HepG2 (cell line): ENCODE measurements around the gene CCDC117. TPM values are rescaled to one million over a fixed set of nuclear protein-coding genes. Genes with fewer than 3 reads are reported as not detected.
A peak's percentile ranks its signal among the peaks of the same experiment; 100 is the strongest.

Experiments used
- CEBPG ChIP-seq: IDR thresholded peaks from 2 replicates; pipeline ENCODE4 v1.6.1; 2016
- CREB1 ChIP-seq, 2 experiments: fragments of 450-650 bp in 1 of 2; IDR thresholded peaks; 2 replicates each; pipeline ENCODE4 v1.6.1; 2016 to 2017; ENCODE audit warnings: control low read depth in 1 of 2, mild to moderate bottlenecking in 1 of 2, missing compliant biosample characterization in 1 of 2, missing genetic modification characterization in 1 of 2
- FOXK2 ChIP-seq: fragments of 450-650 bp; IDR thresholded peaks from 2 replicates; pipeline ENCODE4 v1.6.1; 2016
- GATAD2A ChIP-seq: IDR thresholded peaks from 2 replicates; pipeline ENCODE4 v1.6.1; 2016
- HDAC1 ChIP-seq: sonication (generic); formaldehyde crosslinking; IDR thresholded peaks from 2 replicates; pipeline ENCODE4 v1.5.1; 2020; ENCODE audit warnings: mild to moderate bottlenecking, missing genetic modification reagents
- HNF4A ChIP-seq: sonication (generic); formaldehyde crosslinking; IDR thresholded peaks from 2 replicates; pipeline ENCODE4 v1.4.0; 2020; ENCODE audit warnings: missing genetic modification reagents
- PRMT3 ChIP-seq: sonication (generic); formaldehyde crosslinking; IDR thresholded peaks from 2 replicates; pipeline ENCODE4 v1.8.1; 2022; ENCODE audit warnings: low read depth, mild to moderate bottlenecking, moderate library complexity, missing genetic modification reagents, borderline replicate concordance
- TEAD3 ChIP-seq: optimal IDR thresholded peaks from 2 replicates; pipeline ENCODE3; 2016; ENCODE audit warnings: borderline replicate concordance
- ZNF207 ChIP-seq: fragments of 450-650 bp; IDR thresholded peaks from 2 replicates; pipeline ENCODE4 v1.6.1; 2016; ENCODE audit warnings: antibody characterized with exemption, borderline replicate concordance
- ZNF260 ChIP-seq: sonication (generic); formaldehyde crosslinking; IDR thresholded peaks from 2 replicates; pipeline ENCODE4 v1.4.0; 2020; ENCODE audit warnings: missing genetic modification reagents, low read depth, mild to moderate bottlenecking, borderline replicate concordance
- polyA plus RNA-seq, 8 experiments: library from polyadenylated mRNA; depleted of rRNA in 3 of 8; stranded (reverse) in 7 of 8; unstranded in 1 of 8; fragments of >200 nt; fragmentation: Illumina TruSeq in 4 of 8; extraction: Trizol in 4 of 8; gene quantifications; 2 replicates each; pipeline versions ENCODE4 v1.2.1 to v1.2.3, GENCODE V29; 2011 to 2016; ENCODE audit warnings: low read depth in 4 of 8, missing spikeins in 1 of 8, mixed read lengths in 1 of 8; ENCODE audit not compliant: insufficient read depth in 1 of 8
- total RNA-seq, 5 experiments: library from RNA; depleted of rRNA; stranded (reverse); fragments of >200 nt; fragmentation: Illumina TruSeq; extraction: Trizol; gene quantifications; 2 replicates each; pipeline ENCODE4 v1.2.3, GENCODE V29; 2016; ENCODE audit warnings: low read depth in 1 of 5
- TF ChIP-seq, protein P1 (sequence below): fragments of 450-650 bp; IDR thresholded peaks from 2 replicates; pipeline ENCODE4 v1.6.1; 2017; ENCODE audit warnings: mild to moderate bottlenecking
- TF ChIP-seq, protein P2 (sequence below): IDR thresholded peaks from 2 replicates; pipeline ENCODE4 v1.6.1; 2012; ENCODE audit warnings: low read length, improper control_type of control experiment
- TF ChIP-seq, protein P3 (sequence below): sonication (generic); formaldehyde crosslinking; IDR thresholded peaks from 2 replicates; pipeline ENCODE4 v1.4.0; 2020; ENCODE audit warnings: missing genetic modification reagents
- TF ChIP-seq, protein P4 (sequence below): sonication (generic); formaldehyde crosslinking; IDR thresholded peaks from 2 replicates; pipeline ENCODE4 v1.4.0; 2020; ENCODE audit warnings: missing genetic modification reagents, mild to moderate bottlenecking, borderline replicate concordance
- TF ChIP-seq, protein P5 (sequence below): sonication (generic); formaldehyde crosslinking; IDR thresholded peaks from 2 replicates; pipeline ENCODE4 v1.4.0; 2020; ENCODE audit warnings: missing genetic modification reagents; ENCODE audit errors: not compliant biosample characterization

Gene CCDC117
- total and polyA plus RNA-seq, 2 of the 13 experiments (the other 11 are each of a cell fraction or from before 2014, with no cell fraction given) = 12.6 to 34.2 TPM

DNA sequence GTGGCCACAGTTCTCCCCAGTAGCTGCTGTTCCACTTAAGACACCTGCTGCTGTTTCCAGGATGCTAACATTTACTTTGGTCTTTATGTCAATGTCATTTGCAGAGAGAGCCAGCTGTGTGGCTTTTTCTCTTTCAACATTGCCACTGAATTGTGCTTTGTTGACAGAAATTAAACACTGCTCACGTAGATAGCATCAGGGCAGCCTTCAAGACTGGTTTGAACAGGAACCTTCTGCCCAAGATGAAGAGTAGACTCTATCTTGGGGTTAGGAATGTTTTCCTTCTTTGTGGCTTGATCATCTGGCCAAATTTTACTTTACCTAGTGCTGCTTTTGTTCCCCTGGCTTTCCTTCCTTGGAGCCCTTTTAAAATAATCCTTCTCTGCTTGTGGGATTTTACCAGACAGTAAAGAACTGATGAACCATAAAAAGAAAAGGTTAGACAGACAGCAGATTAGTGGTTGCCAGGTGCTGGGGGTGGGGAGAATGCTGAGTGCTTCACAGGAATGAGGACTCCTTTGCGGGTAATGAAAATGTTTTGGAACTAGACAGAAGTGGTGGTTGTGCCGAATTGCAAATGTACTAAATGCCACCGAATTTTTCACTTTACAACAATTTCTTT is 50.5 kb downstream of the CCDC117 start (continued):
- TF ChIP-seq CEBPG (CRISPR knock-in tag) = peak; percentile 60
- TF ChIP-seq, protein P1, sequence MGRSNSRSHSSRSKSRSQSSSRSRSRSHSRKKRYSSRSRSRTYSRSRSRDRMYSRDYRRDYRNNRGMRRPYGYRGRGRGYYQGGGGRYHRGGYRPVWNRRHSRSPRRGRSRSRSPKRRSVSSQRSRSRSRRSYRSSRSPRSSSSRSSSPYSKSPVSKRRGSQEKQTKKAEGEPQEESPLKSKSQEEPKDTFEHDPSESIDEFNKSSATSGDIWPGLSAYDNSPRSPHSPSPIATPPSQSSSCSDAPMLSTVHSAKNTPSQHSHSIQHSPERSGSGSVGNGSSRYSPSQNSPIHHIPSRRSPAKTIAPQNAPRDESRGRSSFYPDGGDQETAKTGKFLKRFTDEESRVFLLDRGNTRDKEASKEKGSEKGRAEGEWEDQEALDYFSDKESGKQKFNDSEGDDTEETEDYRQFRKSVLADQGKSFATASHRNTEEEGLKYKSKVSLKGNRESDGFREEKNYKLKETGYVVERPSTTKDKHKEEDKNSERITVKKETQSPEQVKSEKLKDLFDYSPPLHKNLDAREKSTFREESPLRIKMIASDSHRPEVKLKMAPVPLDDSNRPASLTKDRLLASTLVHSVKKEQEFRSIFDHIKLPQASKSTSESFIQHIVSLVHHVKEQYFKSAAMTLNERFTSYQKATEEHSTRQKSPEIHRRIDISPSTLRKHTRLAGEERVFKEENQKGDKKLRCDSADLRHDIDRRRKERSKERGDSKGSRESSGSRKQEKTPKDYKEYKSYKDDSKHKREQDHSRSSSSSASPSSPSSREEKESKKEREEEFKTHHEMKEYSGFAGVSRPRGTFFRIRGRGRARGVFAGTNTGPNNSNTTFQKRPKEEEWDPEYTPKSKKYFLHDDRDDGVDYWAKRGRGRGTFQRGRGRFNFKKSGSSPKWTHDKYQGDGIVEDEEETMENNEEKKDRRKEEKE = no peak
- TF ChIP-seq, protein P2, sequence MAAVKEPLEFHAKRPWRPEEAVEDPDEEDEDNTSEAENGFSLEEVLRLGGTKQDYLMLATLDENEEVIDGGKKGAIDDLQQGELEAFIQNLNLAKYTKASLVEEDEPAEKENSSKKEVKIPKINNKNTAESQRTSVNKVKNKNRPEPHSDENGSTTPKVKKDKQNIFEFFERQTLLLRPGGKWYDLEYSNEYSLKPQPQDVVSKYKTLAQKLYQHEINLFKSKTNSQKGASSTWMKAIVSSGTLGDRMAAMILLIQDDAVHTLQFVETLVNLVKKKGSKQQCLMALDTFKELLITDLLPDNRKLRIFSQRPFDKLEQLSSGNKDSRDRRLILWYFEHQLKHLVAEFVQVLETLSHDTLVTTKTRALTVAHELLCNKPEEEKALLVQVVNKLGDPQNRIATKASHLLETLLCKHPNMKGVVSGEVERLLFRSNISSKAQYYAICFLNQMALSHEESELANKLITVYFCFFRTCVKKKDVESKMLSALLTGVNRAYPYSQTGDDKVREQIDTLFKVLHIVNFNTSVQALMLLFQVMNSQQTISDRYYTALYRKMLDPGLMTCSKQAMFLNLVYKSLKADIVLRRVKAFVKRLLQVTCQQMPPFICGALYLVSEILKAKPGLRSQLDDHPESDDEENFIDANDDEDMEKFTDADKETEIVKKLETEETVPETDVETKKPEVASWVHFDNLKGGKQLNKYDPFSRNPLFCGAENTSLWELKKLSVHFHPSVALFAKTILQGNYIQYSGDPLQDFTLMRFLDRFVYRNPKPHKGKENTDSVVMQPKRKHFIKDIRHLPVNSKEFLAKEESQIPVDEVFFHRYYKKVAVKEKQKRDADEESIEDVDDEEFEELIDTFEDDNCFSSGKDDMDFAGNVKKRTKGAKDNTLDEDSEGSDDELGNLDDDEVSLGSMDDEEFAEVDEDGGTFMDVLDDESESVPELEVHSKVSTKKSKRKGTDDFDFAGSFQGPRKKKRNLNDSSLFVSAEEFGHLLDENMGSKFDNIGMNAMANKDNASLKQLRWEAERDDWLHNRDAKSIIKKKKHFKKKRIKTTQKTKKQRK = no peak
- no peak for TF ChIP-seq ZNF207
- TF ChIP-seq, protein P3, sequence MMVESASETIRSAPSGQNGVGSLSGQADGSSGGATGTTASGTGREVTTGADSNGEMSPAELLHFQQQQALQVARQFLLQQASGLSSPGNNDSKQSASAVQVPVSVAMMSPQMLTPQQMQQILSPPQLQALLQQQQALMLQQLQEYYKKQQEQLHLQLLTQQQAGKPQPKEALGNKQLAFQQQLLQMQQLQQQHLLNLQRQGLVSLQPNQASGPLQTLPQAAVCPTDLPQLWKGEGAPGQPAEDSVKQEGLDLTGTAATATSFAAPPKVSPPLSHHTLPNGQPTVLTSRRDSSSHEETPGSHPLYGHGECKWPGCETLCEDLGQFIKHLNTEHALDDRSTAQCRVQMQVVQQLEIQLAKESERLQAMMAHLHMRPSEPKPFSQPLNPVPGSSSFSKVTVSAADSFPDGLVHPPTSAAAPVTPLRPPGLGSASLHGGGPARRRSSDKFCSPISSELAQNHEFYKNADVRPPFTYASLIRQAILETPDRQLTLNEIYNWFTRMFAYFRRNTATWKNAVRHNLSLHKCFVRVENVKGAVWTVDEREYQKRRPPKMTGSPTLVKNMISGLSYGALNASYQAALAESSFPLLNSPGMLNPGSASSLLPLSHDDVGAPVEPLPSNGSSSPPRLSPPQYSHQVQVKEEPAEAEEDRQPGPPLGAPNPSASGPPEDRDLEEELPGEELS (CRISPR knock-in tag) = peak; percentile 76
- TF ChIP-seq, protein P4, sequence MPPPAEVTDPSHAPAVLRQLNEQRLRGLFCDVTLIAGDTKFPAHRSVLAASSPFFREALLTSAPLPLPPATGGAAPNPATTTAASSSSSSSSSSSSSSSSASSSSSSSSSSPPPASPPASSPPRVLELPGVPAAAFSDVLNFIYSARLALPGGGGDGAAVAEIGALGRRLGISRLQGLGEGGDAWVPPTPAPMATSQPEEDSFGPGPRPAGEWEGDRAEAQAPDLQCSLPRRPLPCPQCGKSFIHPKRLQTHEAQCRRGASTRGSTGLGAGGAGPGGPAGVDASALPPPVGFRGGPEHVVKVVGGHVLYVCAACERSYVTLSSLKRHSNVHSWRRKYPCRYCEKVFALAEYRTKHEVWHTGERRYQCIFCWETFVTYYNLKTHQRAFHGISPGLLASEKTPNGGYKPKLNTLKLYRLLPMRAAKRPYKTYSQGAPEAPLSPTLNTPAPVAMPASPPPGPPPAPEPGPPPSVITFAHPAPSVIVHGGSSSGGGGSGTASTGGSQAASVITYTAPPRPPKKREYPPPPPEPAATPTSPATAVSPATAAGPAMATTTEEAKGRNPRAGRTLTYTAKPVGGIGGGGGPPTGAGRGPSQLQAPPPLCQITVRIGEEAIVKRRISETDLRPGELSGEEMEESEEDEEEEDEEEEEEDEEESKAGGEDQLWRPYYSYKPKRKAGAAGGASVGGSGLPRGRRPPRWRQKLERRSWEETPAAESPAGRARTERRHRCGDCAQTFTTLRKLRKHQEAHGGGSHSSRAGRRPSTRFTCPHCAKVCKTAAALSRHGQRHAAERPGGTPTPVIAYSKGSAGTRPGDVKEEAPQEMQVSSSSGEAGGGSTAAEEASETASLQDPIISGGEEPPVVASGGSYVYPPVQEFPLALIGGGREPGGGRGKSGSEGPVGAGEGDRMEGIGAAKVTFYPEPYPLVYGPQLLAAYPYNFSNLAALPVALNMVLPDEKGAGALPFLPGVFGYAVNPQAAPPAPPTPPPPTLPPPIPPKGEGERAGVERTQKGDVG (CRISPR knock-in tag) = no peak
- TF ChIP-seq HDAC1 (CRISPR knock-in tag) = peak; percentile 50; the same call in 1 of the 2 replicates
- peak; percentile 85 for TF ChIP-seq GATAD2A (CRISPR knock-in tag)
- no peak for TF ChIP-seq FOXK2
- no peak for TF ChIP-seq PRMT3 (CRISPR knock-in tag)
- TF ChIP-seq HNF4A (CRISPR knock-in tag) = peak; percentile 64
- no peak for TF ChIP-seq ZNF260 (CRISPR knock-in tag)
- TF ChIP-seq, protein P5, sequence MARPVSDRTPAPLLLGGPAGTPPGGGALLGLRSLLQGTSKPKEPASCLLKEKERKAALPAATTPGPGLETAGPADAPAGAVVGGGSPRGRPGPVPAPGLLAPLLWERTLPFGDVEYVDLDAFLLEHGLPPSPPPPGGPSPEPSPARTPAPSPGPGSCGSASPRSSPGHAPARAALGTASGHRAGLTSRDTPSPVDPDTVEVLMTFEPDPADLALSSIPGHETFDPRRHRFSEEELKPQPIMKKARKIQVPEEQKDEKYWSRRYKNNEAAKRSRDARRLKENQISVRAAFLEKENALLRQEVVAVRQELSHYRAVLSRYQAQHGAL (CRISPR knock-in tag) = no peak
- peak; percentile 49 for TF ChIP-seq TEAD3
- TF ChIP-seq CREB1 (IDR thresholded peaks at IDR 0.05) = no peak
- TF ChIP-seq CREB1 (CRISPR knock-in tag; IDR thresholded peaks at IDR 0.05) = no peak; the same call in 1 of the 2 replicates
